Measurements from ENCODE around the gene ZBTB49.
"Not testable (repeated sequence)": the region's sequence is repeated elsewhere in the genome, so short reads cannot be mapped to it uniquely, and the experiment has no call there.

Gene ZBTB49

GRCh38 chr4:4289941-4290850 is at the start of gene ZBTB49, which contains the start of gene LYAR:
Gene ZBTB49 (plus strand): TSS chr4:4290251. CDS start chr4:4299946, 9,695 bp downstream.
Gene LYAR (minus strand): TSS chr4:4290154. CDS start chr4:4283742, 6,412 bp downstream.
- peak; percentile 94 for DNase-seq (ENCODE audit: low spot score)
- no peak for TF ChIP-seq CTCF (IDR thresholded peaks at IDR 0.05)

GRCh38 chr4:4245172-4245571 is 44.9 kb upstream of the ZBTB49 start:
- H3K27ac ChIP-seq = no peak overlapping the region
- no peak overlapping the region for H3K4me3 ChIP-seq
- no peak for TF ChIP-seq CTCF (IDR thresholded peaks at IDR 0.05)
- no peak for DNase-seq (ENCODE audit: low spot score)

More at GRCh38 chr4:4289941-4290850, at the start of gene ZBTB49, which contains the start of gene LYAR:
- Histone ChIP-seq H3K4me3 (peak within 1 kb of the TSS; percentile 75), H3K27ac (peak within 1 kb of the TSS; percentile 58 to 66)

- TF ChIP-seq CTCF (IDR thresholded peaks at IDR 0.05) = no peak
- peak overlapping the region; percentile 94 for H3K4me3 ChIP-seq
- peak overlapping the region; percentile 95 for H3K27ac ChIP-seq
- DNase-seq (ENCODE audit: low spot score) = no peak
These were observed 42.4 kb upstream of the ZBTB49 start for GRCh38 chr4:4247696-4248028.

GRCh38 chr4:4248029-4248884 is 41.8 kb upstream of the ZBTB49 start, which contains the start of gene TMEM128:
Gene TMEM128 (minus strand): TSS chr4:4248223. CDS start chr4:4248202, 21 bp downstream.
- Histone ChIP-seq H3K27ac (peak within 1 kb of the TSS; percentile 95), H3K4me3 (peak within 1 kb of the TSS; percentile 94)
- peak; percentile 95 for DNase-seq (ENCODE audit: low spot score)
- TF ChIP-seq CTCF (IDR thresholded peaks at IDR 0.05) = no peak

GRCh38 chr4:4248885-4249203 is 41.2 kb upstream of the ZBTB49 start:
- Histone ChIP-seq H3K27ac (peak overlapping the region; percentile 95), H3K4me3 (peak overlapping the region; percentile 94)
- no peak for TF ChIP-seq CTCF (IDR thresholded peaks at IDR 0.05)
- no peak for DNase-seq (ENCODE audit: low spot score)

- not testable (repeated sequence) for H3K4me3 ChIP-seq; DNase-seq (ENCODE audit: low spot score); H3K27ac ChIP-seq
These were observed 40.7 kb upstream of the ZBTB49 start for GRCh38 chr4:4249342-4249741.

- no peak overlapping the region for H3K27ac ChIP-seq
- no peak for TF ChIP-seq CTCF (IDR thresholded peaks at IDR 0.05)
- no peak overlapping the region for H3K4me3 ChIP-seq
- no peak for DNase-seq (ENCODE audit: low spot score)
These were observed 40.2 kb upstream of the ZBTB49 start for GRCh38 chr4:4249866-4250265.
